ENCODE results near the gene GRID2. TPM values are rescaled to one million over a fixed set of nuclear protein-coding genes. Genes with fewer than 3 reads are reported as not detected.

Gene GRID2
- total and polyA plus RNA-seq, 4 donors = under 0.01 to 0.02 TPM; not detected in 2

GRCh38 chr4:92814677-92815076 is 510.9 kb downstream of the GRID2 start (continued):
- TF ChIP-seq REST (IDR thresholded peaks at IDR 0.05) = no peak

- DNase-seq (ENCODE audit: low spot score) = no peak
- Histone ChIP-seq H3K9me3 (ENCODE audit: control insufficient read depth in 4 of 4, low read length in 3 of 4) (peaks cover 0 to 10% (median 2%) of the 10 kb centered on the region in 4 donors), H3K9ac (ENCODE audit: low read depth in 1 of 2, low read length in 2 of 2) (no peak overlapping the region), H3K36me3 (ENCODE audit: control insufficient read depth in 4 of 4, insufficient read depth in 3 of 4, low read depth in 1 of 4, low read length in 3 of 4) (no peaks in the 10 kb centered on the region), H3K27me3 (ENCODE audit: control insufficient read depth in 4 of 4, insufficient read depth in 4 of 4, low read length in 3 of 4) (no peaks in the 10 kb centered on the region), H3K4me1 (ENCODE audit: control insufficient read depth in 4 of 4, insufficient read depth in 4 of 4, low read length in 3 of 4) (no peaks in the 10 kb centered on the region), H3K27ac (ENCODE audit: low read depth in 1 of 2, low read length in 2 of 2) (no peak overlapping the region), H3K4me3 (ENCODE audit: low read depth in 1 of 3, low read length in 3 of 3) (no peak overlapping the region)
- 32% methylated on average over 3 of the region's 3 CpGs for WGBS
- no peak for TF ChIP-seq SP1 (IDR thresholded peaks at IDR 0.05)
- no peak for TF ChIP-seq RAD21 (IDR thresholded peaks at IDR 0.05)
These were observed 521.5 kb downstream of the GRID2 start for GRCh38 chr4:92825256-92825655.

DNA sequence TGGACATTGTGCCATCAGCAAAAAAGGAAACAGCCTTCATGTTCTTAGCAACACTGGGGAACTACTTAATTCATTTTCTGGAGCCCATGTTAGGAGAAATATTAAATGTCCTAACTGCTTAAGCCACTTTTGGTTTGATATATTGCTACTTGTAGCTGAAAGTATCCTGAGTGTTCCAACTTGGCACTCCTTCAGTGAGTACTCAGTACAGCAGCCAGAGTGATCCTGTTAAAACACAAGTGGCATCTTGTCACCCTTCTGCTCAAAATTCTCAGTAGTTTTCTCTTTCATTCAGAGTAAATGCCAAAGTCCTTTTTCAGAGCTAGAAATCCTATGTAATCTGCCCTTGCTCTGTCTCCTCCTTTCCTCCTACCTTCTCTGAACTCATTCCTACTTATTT is 522.0 kb downstream of the GRID2 start:
- no peak overlapping the region for H3K9ac ChIP-seq (ENCODE audit: low read depth in 1 of 2, low read length in 2 of 2)
- H3K9me3 ChIP-seq (ENCODE audit: control insufficient read depth in 4 of 4, low read length in 3 of 4) = peaks cover 0 to 10% (median 2%) of the 10 kb centered on the region in 4 donors
- H3K4me1 ChIP-seq (ENCODE audit: control insufficient read depth in 4 of 4, insufficient read depth in 4 of 4, low read length in 3 of 4) = no peaks in the 10 kb centered on the region
- no peaks in the 10 kb centered on the region for H3K36me3 ChIP-seq (ENCODE audit: control insufficient read depth in 4 of 4, insufficient read depth in 3 of 4, low read depth in 1 of 4, low read length in 3 of 4)
- no peak for TF ChIP-seq NR2F2 (IDR thresholded peaks at IDR 0.05)
- no peak for TF ChIP-seq SP1 (IDR thresholded peaks at IDR 0.05)
- H3K4me3 ChIP-seq (ENCODE audit: low read depth in 1 of 3, low read length in 3 of 3) = no peak overlapping the region
- no peaks in the 10 kb centered on the region for H3K27me3 ChIP-seq (ENCODE audit: control insufficient read depth in 4 of 4, insufficient read depth in 4 of 4, low read length in 3 of 4)
- DNase-seq (ENCODE audit: low spot score) = no peak
- no peak overlapping the region for H3K27ac ChIP-seq (ENCODE audit: low read depth in 1 of 2, low read length in 2 of 2)

GRCh38 chr4:92830771-92831170 is 527.0 kb downstream of the GRID2 start:
- Histone ChIP-seq H3K4me1 (ENCODE audit: control insufficient read depth in 4 of 4, insufficient read depth in 4 of 4, low read length in 3 of 4) (no peaks in the 10 kb centered on the region), H3K27ac (ENCODE audit: low read depth in 1 of 2, low read length in 2 of 2) (no peak overlapping the region), H3K9me3 (ENCODE audit: control insufficient read depth in 4 of 4, low read length in 3 of 4) (no peaks in the 10 kb centered on the region), H3K36me3 (ENCODE audit: control insufficient read depth in 4 of 4, insufficient read depth in 3 of 4, low read depth in 1 of 4, low read length in 3 of 4) (no peaks in the 10 kb centered on the region), H3K9ac (ENCODE audit: low read depth in 1 of 2, low read length in 2 of 2) (no peak overlapping the region), H3K27me3 (ENCODE audit: control insufficient read depth in 4 of 4, insufficient read depth in 4 of 4, low read length in 3 of 4) (no peaks in the 10 kb centered on the region), H3K4me3 (ENCODE audit: low read depth in 1 of 3, low read length in 3 of 3) (no peak overlapping the region)
- TF ChIP-seq FOXA1 (IDR thresholded peaks at IDR 0.05) = no peak
- TF ChIP-seq GABPA (IDR thresholded peaks at IDR 0.05 in 1 of 2, conservative IDR thresholded peaks at IDR 0.05 in 1 of 2) = no peak
- no peak for TF ChIP-seq SP1 (IDR thresholded peaks at IDR 0.05)
- no peak for TF ChIP-seq RXRA (IDR thresholded peaks at IDR 0.05)
- no peak for TF ChIP-seq EGR1 (IDR thresholded peaks at IDR 0.05; ENCODE audit: low read depth in 2 of 2)
- no peak for TF ChIP-seq TAF1 (conservative IDR thresholded peaks at IDR 0.05)
- no peak for TF ChIP-seq ZBTB33 (IDR thresholded peaks at IDR 0.05)
- TF ChIP-seq JUND (IDR thresholded peaks at IDR 0.05) = no peak
- TF ChIP-seq, protein P1, sequence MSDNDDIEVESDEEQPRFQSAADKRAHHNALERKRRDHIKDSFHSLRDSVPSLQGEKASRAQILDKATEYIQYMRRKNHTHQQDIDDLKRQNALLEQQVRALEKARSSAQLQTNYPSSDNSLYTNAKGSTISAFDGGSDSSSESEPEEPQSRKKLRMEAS (IDR thresholded peaks at IDR 0.05) = no peak
- no peak for TF ChIP-seq YY1 (IDR thresholded peaks at IDR 0.05)
- no peak for DNase-seq (ENCODE audit: low spot score)

Data from liver (tissue), 9 donors.